Measurements from ENCODE around the gene IFITM5. TPM values are rescaled to one million over a fixed set of nuclear protein-coding genes. Genes with fewer than 3 reads are reported as not detected.
A peak's percentile ranks its signal among the peaks of the same experiment; 100 is the strongest.
"Not testable (repeated sequence)": the region's sequence is repeated elsewhere in the genome, so short reads cannot be mapped to it uniquely, and the experiment has no call there.

The IFITM5 gene
- total and polyA plus RNA-seq, 8 donors = 0.18 to 0.91 (median 0.57) TPM; not detected in 4

DNA sequence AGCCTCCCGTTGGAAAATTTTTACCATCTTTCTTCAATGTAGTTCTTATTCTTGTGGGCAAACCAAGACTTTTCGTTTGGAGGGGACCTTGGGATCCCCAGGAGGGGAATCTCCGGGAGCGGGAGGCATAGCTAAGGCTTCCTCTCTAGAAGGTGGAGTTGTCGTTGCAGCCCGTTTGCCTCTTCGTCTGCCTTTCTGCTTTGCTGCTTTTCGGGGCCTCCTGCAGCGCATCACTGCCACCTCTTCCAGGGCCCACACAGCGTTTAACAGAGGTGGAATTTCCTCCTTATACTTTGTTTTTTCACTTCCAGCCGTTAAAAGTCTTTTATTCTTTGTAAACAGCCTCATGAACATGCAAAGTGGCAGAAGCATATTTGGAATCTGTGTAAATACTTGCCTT is 24.8 kb upstream of the IFITM5 start:
- ATAC-seq (no peak), DNase-seq (peak in 2 of 4 donors; percentile 20 to 27)
- intact Hi-C loops (cut with DNase I) = no loop called here
- Histone ChIP-seq H3K36me3 (no peaks in the 10 kb centered on the region), H3K4me1 (peaks cover 24 to 56% of the 10 kb centered on the region in 2 donors), H3K27ac (peak overlapping the region; percentile 42 to 79), H3K4me3 (no peak overlapping the region), H3K9me3 (no peaks in the 10 kb centered on the region), H3K27me3 (no peaks in the 10 kb centered on the region)
- TF ChIP-seq, protein P1, sequence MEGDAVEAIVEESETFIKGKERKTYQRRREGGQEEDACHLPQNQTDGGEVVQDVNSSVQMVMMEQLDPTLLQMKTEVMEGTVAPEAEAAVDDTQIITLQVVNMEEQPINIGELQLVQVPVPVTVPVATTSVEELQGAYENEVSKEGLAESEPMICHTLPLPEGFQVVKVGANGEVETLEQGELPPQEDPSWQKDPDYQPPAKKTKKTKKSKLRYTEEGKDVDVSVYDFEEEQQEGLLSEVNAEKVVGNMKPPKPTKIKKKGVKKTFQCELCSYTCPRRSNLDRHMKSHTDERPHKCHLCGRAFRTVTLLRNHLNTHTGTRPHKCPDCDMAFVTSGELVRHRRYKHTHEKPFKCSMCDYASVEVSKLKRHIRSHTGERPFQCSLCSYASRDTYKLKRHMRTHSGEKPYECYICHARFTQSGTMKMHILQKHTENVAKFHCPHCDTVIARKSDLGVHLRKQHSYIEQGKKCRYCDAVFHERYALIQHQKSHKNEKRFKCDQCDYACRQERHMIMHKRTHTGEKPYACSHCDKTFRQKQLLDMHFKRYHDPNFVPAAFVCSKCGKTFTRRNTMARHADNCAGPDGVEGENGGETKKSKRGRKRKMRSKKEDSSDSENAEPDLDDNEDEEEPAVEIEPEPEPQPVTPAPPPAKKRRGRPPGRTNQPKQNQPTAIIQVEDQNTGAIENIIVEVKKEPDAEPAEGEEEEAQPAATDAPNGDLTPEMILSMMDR (IDR thresholded peaks at IDR 0.05) = no peak

DNA sequence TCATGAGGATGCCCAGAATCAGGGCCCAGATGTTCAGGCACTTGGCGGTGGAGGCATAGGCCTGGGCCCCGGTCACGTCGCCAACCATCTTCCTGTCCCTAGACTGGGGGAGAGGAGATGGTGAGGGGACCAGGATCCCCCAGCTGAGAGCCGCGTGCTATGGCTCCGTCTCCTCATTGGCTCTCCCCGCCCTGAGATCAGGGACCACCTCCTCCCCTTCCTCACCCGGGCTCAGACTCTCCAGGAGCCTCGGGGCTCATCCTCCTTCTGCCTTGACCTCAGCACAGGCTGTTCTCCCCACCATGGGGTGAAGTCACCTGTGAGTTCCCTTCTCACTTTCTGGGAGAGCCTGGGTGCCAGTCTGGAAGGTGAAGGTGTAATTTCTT is 20.6 kb upstream of the IFITM5 start:
- H3K9me3 ChIP-seq; intact Hi-C loops (cut with DNase I); H3K27me3 ChIP-seq: not testable (repeated sequence)
- Histone ChIP-seq H3K27ac (peak overlapping the region; percentile 86 to 95), H3K4me1 (peaks cover 17 to 53% of the 10 kb centered on the region in 2 donors), H3K36me3 (peaks cover 0 to 13% of the 10 kb centered on the region in 2 donors), H3K4me3 (peak overlapping the region; percentile 59 to 83)
- peak in 2 of 4 donors; percentile 32 to 41 for DNase-seq
- ATAC-seq = peak; percentile 3

DNA sequence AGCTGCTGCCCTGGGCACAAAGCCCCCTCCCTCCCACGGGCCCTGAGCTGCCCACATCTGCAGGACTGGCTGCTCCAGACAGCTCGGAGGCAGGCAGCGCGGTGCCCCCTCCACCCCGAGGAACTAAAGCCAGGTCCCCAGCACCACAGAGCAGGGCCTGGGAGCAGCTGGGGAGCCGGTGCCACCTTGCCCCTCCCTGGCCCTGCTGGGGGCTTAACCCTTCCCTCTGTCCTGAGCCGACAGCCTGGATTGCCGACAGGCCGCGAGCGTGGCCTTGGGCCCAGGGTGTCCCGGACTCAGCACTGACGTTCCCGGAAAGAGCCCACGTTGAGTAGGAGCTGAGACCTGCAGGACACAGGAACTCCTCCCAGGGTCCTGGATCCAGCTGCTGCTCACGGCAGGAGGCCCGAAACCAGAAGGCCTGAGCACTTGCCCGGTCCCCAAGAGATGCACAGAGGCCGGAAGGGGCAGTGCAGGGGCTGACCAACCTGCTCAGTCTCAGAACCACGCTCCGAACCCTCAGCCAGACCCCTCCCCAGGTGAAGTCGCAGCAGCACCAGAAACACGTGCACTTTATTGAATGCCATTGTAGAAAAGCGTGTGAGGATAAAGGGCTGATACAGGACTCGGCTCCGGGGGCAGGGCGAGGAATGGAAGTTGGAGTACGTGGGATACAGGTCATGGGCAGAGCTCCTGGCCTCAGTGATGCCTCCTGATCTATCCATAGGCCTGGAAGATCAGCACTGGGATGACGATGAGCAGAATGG is 20.0 kb upstream of the IFITM5 start:
- peak overlapping the region; percentile 77 to 86 for H3K27ac ChIP-seq
- peaks cover 0 to 13% of the 10 kb centered on the region in 2 donors for H3K36me3 ChIP-seq
- peaks cover 14 to 50% of the 10 kb centered on the region in 2 donors for H3K4me1 ChIP-seq
- intact Hi-C loops (cut with DNase I); H3K9me3 ChIP-seq; H3K27me3 ChIP-seq: not testable (repeated sequence)
- DNase-seq (peak in 2 of 4 donors; percentile 35 to 82), ATAC-seq (peak; percentile 38)
- H3K4me3 ChIP-seq = peak overlapping the region; percentile 59 to 83

GRCh38 chr11:318405-319120 is 19.2 kb upstream of the IFITM5 start:
- Histone ChIP-seq H3K27ac (peak overlapping the region; percentile 77 to 86), H3K4me3 (peak overlapping the region; percentile 59 to 83), H3K36me3 (peaks cover 0 to 13% of the 10 kb centered on the region in 2 donors), H3K4me1 (peaks cover 10 to 50% of the 10 kb centered on the region in 2 donors)
- H3K27me3 ChIP-seq; intact Hi-C loops (cut with DNase I); H3K9me3 ChIP-seq: not testable (repeated sequence)
- DNase-seq (peak in 1 of 4 donors; percentile 72), ATAC-seq (peak; percentile 77)

DNA sequence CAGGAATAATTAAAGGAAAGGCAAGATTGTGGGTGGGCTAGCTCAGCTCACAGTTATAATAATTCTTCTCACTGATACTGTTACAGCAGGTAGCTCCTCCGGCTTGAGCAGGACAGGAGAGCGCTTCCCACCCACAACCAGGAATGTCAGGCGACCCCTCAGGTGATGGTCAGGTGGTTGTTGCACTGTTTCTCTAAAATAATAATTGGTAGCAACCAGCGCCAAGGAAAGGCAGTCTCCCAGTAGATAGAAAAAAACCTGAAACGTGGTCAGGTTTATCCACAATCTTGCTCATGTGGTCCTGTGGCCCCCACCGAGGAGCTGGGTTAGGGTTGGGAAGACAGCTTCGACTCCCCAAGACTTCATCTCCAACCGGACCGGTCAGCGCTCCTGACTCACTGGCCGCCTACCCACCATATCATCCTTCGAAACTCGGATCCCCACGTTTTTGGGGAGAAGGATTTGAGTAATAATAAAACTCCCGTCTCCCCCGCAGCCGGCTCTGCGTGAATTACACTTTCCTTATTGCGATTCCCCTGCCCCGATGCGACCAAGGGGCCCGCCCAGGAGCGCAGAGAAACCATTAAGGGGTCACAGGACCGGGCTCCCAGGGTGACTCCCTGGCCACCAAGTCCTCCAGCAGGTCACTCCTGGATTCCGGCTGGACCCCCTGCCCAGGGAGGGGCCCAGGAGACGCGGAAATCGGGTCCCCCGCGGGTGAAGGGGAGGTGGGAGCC is 18.5 kb upstream of the IFITM5 start:
- H3K9me3 ChIP-seq; intact Hi-C loops (cut with DNase I); ATAC-seq; H3K27me3 ChIP-seq: not testable (repeated sequence)
- Histone ChIP-seq H3K27ac (peak overlapping the region; percentile 2 to 91), H3K4me3 (peak overlapping the region in 1 of 2 donors; percentile 59), H3K36me3 (peaks cover 0 to 13% of the 10 kb centered on the region in 2 donors), H3K4me1 (peaks cover 16 to 52% of the 10 kb centered on the region in 2 donors)
- peak in 2 of 4 donors; percentile 7 to 26 for DNase-seq

GRCh38 chr11:316891-317301 is 17.6 kb upstream of the IFITM5 start:
- H3K27ac ChIP-seq = peak overlapping the region; percentile 2 to 91
- H3K36me3 ChIP-seq = peaks cover 0 to 13% of the 10 kb centered on the region in 2 donors
- peak overlapping the region in 1 of 2 donors; percentile 59 for H3K4me3 ChIP-seq
- peaks cover 16 to 56% of the 10 kb centered on the region in 2 donors for H3K4me1 ChIP-seq
- no peaks in the 10 kb centered on the region for H3K9me3 ChIP-seq
- TF ChIP-seq, protein P1 (IDR thresholded peaks at IDR 0.05) = no peak
- intact Hi-C loops (cut with DNase I) = no loop called here
- DNase-seq (no peak), ATAC-seq (no peak)
- peaks cover 3 to 8% of the 10 kb centered on the region in 2 donors for H3K27me3 ChIP-seq

All from left lung (tissue), 10 donors.